HEK293 (cell line): ENCODE results near the gene THAP11.

Experiments used
- CTCF ChIA-PET: fragments of 350-600 bp; formaldehyde crosslinking; extraction: SDS; loops from one replicate; lab custom pipeline; 2021; ENCODE audit warnings: antibody characterized with exemption; lab: Yijun Ruan, JAX
- POLR2A ChIA-PET: fragments of 300-600 bp; formaldehyde crosslinking; extraction: SDS; loops from one replicate; lab custom pipeline; 2020; ENCODE audit warnings: antibody characterized with exemption, inconsistent platforms; lab: Yijun Ruan, JAX
- H3K27ac ChIP-seq: fragments of 200-500 bp; sonication (Bioruptor generic); 2 replicates; pipeline ENCODE4 v1.5.1; 2014; ENCODE audit warnings: low read depth, low read length, control low read depth, inconsistent platforms; ENCODE audit errors: extremely low read depth
- H3K36me3 ChIP-seq, 2 experiments: fragments of 200-500 bp in 1 of 2; sonication (Bioruptor generic) in 1 of 2; 1 replicate in 1 of 2; 2 replicates in 1 of 2; pipeline ENCODE4 v1.5.1; 2014 to 2017; ENCODE audit warnings: inconsistent platforms in 2 of 2, low read length in 2 of 2; ENCODE audit not compliant: control insufficient read depth in 2 of 2, insufficient read depth in 1 of 2
- H3K4me1 ChIP-seq: fragments of 200-500 bp; sonication (Bioruptor generic); 2 replicates; pipeline ENCODE4 v1.5.1; 2014; ENCODE audit warnings: mild to moderate bottlenecking, low read length, inconsistent platforms; ENCODE audit not compliant: control insufficient read depth, insufficient read depth
- H3K4me3 ChIP-seq: 2 replicates; pipeline ENCODE4 v1.5.1; 2011; ENCODE audit warnings: low read depth, mild to moderate bottlenecking, control low read depth, low read length, moderate library complexity
- H3K9me3 ChIP-seq: fragments of 200-500 bp; sonication (Bioruptor generic); 2 replicates; pipeline ENCODE4 v1.5.1; 2014; ENCODE audit warnings: low read depth, low read length, inconsistent platforms; ENCODE audit not compliant: control insufficient read depth, insufficient read depth
- EGR2 ChIP-seq: fragments of 450-650 bp; formaldehyde crosslinking; IDR thresholded peaks from 2 replicates; pipeline ENCODE4 v1.5.1; 2016; ENCODE audit warnings: low read depth, missing biosample characterization, missing genetic modification characterization
- HOXD13 ChIP-seq: sonication (generic); formaldehyde crosslinking; IDR thresholded peaks from 2 replicates; pipeline ENCODE4 v1.8.0; 2022; ENCODE audit warnings: missing genetic modification reagents, borderline replicate concordance
- KLF1 ChIP-seq: fragments of 450-650 bp; formaldehyde crosslinking; IDR thresholded peaks from 2 replicates; pipeline ENCODE4 v1.5.1; 2016; ENCODE audit warnings: missing biosample characterization, missing genetic modification characterization
- KLF10 ChIP-seq: fragments of 450-650 bp; IDR thresholded peaks from 2 replicates; pipeline ENCODE4 v1.5.1; 2018; ENCODE audit warnings: missing biosample characterization, mild to moderate bottlenecking, missing genetic modification characterization
- RBAK ChIP-seq: fragments of 450-650 bp; formaldehyde crosslinking; IDR thresholded peaks from 2 replicates; pipeline ENCODE4 v1.5.1; 2016; ENCODE audit warnings: missing biosample characterization, missing genetic modification characterization
- SCRT2 ChIP-seq: fragments of 450-650 bp; formaldehyde crosslinking; IDR thresholded peaks from 2 replicates; pipeline ENCODE4 v1.5.1; 2016; ENCODE audit warnings: missing biosample characterization, missing genetic modification characterization
- SETDB1 ChIP-seq: IDR thresholded peaks from one replicate; pipeline ENCODE4 v1.6.1; 2017; ENCODE audit warnings: mild to moderate bottlenecking, low read length, moderate library complexity, mixed read lengths; ENCODE audit not compliant: insufficient read length
- SP2 ChIP-seq: fragments of 450-650 bp; formaldehyde crosslinking; IDR thresholded peaks from 2 replicates; pipeline ENCODE4 v1.5.1; 2016; ENCODE audit warnings: missing biosample characterization, missing genetic modification characterization
- ZBTB1 ChIP-seq: fragments of 450-650 bp; formaldehyde crosslinking; IDR thresholded peaks from 2 replicates; pipeline ENCODE4 v1.5.1; 2016; ENCODE audit warnings: missing biosample characterization, missing genetic modification characterization
- ZBTB48 ChIP-seq: fragments of 450-650 bp; formaldehyde crosslinking; IDR thresholded peaks from 2 replicates; pipeline ENCODE4 v1.5.1; 2016; ENCODE audit warnings: missing biosample characterization, missing genetic modification characterization
- ZBTB8A ChIP-seq: fragments of 450-650 bp; formaldehyde crosslinking; IDR thresholded peaks from 2 replicates; pipeline ENCODE4 v1.5.1; 2016; ENCODE audit warnings: missing biosample characterization, missing genetic modification characterization
- ZFHX2 ChIP-seq: fragments of 450-650 bp; formaldehyde crosslinking; conservative IDR thresholded peaks from 2 replicates; pipeline ENCODE4 v1.5.1; 2016; ENCODE audit warnings: missing biosample characterization, missing genetic modification characterization
- ZFP3 ChIP-seq: fragments of 450-650 bp; formaldehyde crosslinking; IDR thresholded peaks from 2 replicates; pipeline ENCODE4 v1.5.1; 2016; ENCODE audit warnings: low read depth, missing biosample characterization, missing genetic modification characterization
- ZIC2 ChIP-seq: fragments of 450-650 bp; formaldehyde crosslinking; IDR thresholded peaks from 2 replicates; pipeline ENCODE4 v1.5.1; 2016; ENCODE audit warnings: missing biosample characterization, missing genetic modification characterization
- ZNF114 ChIP-seq: fragments of 450-650 bp; formaldehyde crosslinking; IDR thresholded peaks from 2 replicates; pipeline ENCODE4 v1.5.0; 2017; ENCODE audit warnings: missing biosample characterization, missing genetic modification characterization
- ZNF140 ChIP-seq: fragments of 450-650 bp; formaldehyde crosslinking; IDR thresholded peaks from 2 replicates; pipeline ENCODE4 v1.5.1; 2016; ENCODE audit warnings: missing biosample characterization, missing genetic modification characterization
- ZNF221 ChIP-seq: fragments of 450-650 bp; formaldehyde crosslinking; IDR thresholded peaks from 2 replicates; pipeline ENCODE4 v1.5.1; 2017; ENCODE audit warnings: missing biosample characterization, missing genetic modification characterization, borderline replicate concordance
- ZNF23 ChIP-seq: fragments of 450-650 bp; formaldehyde crosslinking; IDR thresholded peaks from 2 replicates; pipeline ENCODE4 v1.5.1; 2016; ENCODE audit warnings: missing biosample characterization, missing genetic modification characterization, borderline replicate concordance
- ZNF248 ChIP-seq: fragments of 450-650 bp; formaldehyde crosslinking; IDR thresholded peaks from 2 replicates; pipeline ENCODE4 v1.5.1; 2017; ENCODE audit warnings: missing biosample characterization, missing genetic modification characterization
- ZNF341 ChIP-seq: fragments of 450-650 bp; formaldehyde crosslinking; IDR thresholded peaks from 2 replicates; pipeline ENCODE4; 2016; ENCODE audit warnings: low read depth, missing biosample characterization, missing genetic modification characterization
- ZNF433 ChIP-seq: fragments of 450-650 bp; formaldehyde crosslinking; IDR thresholded peaks from 2 replicates; pipeline ENCODE4 v1.5.1; 2016; ENCODE audit warnings: missing biosample characterization, missing genetic modification characterization, low read depth
- ZNF510 ChIP-seq: fragments of 450-650 bp; formaldehyde crosslinking; IDR thresholded peaks from 2 replicates; pipeline ENCODE4 v1.5.1; 2018; ENCODE audit warnings: mild to moderate bottlenecking, missing genetic modification characterization, missing biosample characterization; ENCODE audit not compliant: insufficient replicate concordance
- ZNF585B ChIP-seq: fragments of 450-650 bp; formaldehyde crosslinking; IDR thresholded peaks from 2 replicates; pipeline ENCODE4 v1.5.1; 2016; ENCODE audit warnings: missing biosample characterization, missing genetic modification characterization
- ZNF623 ChIP-seq: fragments of 450-650 bp; formaldehyde crosslinking; IDR thresholded peaks from 2 replicates; pipeline ENCODE4 v1.5.1; 2016; ENCODE audit warnings: missing biosample characterization, missing genetic modification characterization
- ZNF629 ChIP-seq: fragments of 450-650 bp; formaldehyde crosslinking; IDR thresholded peaks from 2 replicates; pipeline ENCODE4 v1.5.1; 2017; ENCODE audit warnings: missing biosample characterization, missing genetic modification characterization
- ZNF777 ChIP-seq: fragments of 450-650 bp; formaldehyde crosslinking; IDR thresholded peaks from 2 replicates; pipeline ENCODE4 v1.5.1; 2017; ENCODE audit warnings: missing biosample characterization, missing genetic modification characterization, borderline replicate concordance
- ZSCAN30 ChIP-seq: fragments of 450-650 bp; IDR thresholded peaks from 2 replicates; pipeline ENCODE4 v1.5.1; 2018; ENCODE audit warnings: missing biosample characterization, mild to moderate bottlenecking, missing genetic modification characterization, moderate library complexity
- TF ChIP-seq, protein P1 (sequence below): fragments of 450-650 bp; formaldehyde crosslinking; IDR thresholded peaks from 2 replicates; pipeline ENCODE4 v1.5.1; 2016; ENCODE audit warnings: missing biosample characterization, missing genetic modification characterization
- TF ChIP-seq, protein P2 (sequence below): fragments of 450-650 bp; formaldehyde crosslinking; IDR thresholded peaks from 2 replicates; pipeline ENCODE4 v1.5.1; 2016; ENCODE audit warnings: missing biosample characterization, missing genetic modification characterization
- TF ChIP-seq, protein P3 (sequence below): fragments of 450-650 bp; formaldehyde crosslinking; IDR thresholded peaks from 2 replicates; pipeline ENCODE4 v1.5.1; 2016; ENCODE audit warnings: missing biosample characterization, missing genetic modification characterization, low read depth

Gene THAP11

DNA sequence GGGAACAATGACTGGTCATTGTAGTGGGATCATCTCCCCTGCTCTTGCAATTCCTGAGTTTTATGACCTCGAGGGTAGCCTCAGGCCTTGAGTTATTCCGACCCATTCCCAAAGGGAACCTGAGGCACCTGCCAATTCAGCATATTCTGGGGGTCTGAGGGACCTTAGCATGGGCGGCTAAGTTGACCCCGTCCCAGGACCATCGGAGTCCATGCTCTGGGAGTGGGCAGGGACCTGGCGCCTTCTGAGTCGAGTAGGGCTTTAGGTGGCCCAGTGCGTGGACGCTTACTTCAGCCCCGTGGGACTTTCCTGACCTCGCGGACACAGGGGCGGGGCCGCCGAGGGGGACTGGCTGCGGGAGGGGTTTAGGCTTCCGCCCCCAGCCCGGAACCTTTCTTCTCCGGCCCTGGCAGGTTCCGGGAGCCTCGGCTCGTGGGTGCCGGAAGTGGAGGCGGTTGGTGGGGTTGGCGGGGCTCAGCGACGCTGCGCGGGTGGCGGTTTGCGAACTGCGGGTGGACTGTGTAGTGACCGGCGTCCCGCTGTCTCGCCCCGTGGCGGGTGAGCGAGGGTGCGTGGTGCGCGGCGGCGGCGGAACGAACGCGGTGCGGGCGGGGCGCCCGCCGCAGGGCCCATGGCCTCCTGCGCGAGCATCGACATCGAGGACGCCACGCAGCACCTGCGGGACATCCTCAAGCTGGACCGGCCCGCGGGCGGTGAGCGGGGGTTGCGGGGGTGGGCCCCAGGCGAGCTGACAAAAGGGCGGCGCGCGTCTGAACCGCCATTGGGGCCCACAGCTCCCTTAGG, 30.7 kb downstream of the THAP11 start, which contains the start of gene EDC4 (continued):
- TF ChIP-seq SCRT2 (tag by site-specific recombination): 0 out of 2 replicates have a peak, but pooled peaks have one; percentile 20
- TF ChIP-seq SP2 (tag by site-specific recombination): peak; percentile 70
- 0 out of 2 replicates have a peak, but pooled peaks have one; percentile 31 for TF ChIP-seq ZNF221
- 0 out of 2 replicates have a peak, but pooled peaks have one; percentile 6 for TF ChIP-seq HOXD13
- TF ChIP-seq ZSCAN30 (tag by site-specific recombination): peak; percentile 92
- TF ChIP-seq, protein P1, sequence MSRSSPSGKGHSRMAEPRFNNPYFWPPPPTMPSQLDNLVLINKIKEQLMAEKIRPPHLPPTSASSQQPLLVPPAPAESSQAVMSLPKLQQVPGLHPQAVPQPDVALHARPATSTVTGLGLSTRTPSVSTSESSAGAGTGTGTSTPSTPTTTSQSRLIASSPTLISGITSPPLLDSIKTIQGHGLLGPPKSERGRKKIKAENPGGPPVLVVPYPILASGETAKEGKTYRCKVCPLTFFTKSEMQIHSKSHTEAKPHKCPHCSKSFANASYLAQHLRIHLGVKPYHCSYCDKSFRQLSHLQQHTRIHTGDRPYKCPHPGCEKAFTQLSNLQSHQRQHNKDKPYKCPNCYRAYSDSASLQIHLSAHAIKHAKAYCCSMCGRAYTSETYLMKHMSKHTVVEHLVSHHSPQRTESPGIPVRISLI (tag by site-specific recombination): no peak
- no peak for TF ChIP-seq ZNF433 (tag by site-specific recombination)
- TF ChIP-seq ZNF140: no peak
- TF ChIP-seq, all 188 proteins: peak for 80

DNA sequence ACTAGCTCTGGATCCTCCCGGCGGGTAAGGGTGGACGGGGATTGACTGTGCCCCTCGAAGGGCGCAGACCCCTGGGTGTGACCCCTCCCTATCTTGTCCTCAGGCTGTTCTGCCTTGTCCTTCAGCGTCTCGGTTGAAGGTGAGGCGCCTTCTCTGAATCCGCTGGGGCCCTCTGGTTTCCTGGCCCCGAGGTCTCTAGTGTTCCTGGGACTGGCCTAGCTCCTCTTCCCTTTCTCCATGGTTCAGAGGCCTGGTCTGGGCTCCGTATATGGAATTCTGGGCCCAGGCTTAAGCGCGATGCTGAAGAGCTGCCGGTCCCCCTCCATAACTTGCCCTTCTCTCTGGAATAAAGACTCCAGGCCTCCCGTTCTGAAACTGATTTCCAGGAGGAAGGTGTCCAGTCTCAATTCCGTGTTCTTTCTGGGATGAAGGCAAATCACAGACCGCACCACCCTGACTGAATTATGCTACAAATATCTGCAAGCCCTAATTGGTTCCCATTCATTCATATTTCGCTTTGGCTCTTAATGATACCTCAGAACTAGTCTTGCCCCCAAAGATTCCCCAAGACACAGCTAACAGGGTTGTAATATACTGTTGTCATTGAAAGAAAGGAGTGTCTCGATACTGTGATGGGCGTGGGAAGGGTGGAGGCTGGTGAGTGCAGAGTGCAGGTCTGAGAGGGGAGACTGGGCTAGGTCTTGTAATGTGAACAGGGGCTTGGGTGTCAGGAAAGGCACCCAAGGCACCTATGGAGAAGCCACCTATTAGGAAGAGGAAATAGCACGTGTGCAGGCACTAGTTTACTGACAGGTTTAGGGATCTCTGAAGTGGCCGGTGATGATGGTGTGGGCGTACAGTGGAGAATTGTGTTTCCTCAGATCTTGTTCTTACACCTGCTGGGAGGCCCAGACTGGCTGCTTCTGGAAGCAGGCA, 31.6 kb downstream of the THAP11 start:
- peak overlapping the region; percentile 63; the same call in 1 of the 2 replicates for H3K27ac ChIP-seq
- peaks cover 5 to 78% of the 10 kb centered on the region in 2 experiments for H3K36me3 ChIP-seq
- H3K4me3 ChIP-seq: peak overlapping the region; percentile 79
- no peaks in the 10 kb centered on the region for H3K4me1 ChIP-seq
- POLR2A ChIA-PET: interaction anchor here (0.6 to 1.7 kb wide), 12 partner anchors 11 to 312 kb away, joined by 3 to 8 read pairs (median 4); partner anchors contain the start of genes CTCF, GFOD2, NRN1L and NUTF2
- CTCF ChIA-PET: interaction anchor here (0.6 to 1.9 kb wide), 6 partner anchors 10 to 64 kb away, joined by 3 to 13 read pairs (median 4); partner anchors contain the start of gene NRN1L
- H3K9me3 ChIP-seq: no peaks in the 10 kb centered on the region
- TF ChIP-seq, protein P2, sequence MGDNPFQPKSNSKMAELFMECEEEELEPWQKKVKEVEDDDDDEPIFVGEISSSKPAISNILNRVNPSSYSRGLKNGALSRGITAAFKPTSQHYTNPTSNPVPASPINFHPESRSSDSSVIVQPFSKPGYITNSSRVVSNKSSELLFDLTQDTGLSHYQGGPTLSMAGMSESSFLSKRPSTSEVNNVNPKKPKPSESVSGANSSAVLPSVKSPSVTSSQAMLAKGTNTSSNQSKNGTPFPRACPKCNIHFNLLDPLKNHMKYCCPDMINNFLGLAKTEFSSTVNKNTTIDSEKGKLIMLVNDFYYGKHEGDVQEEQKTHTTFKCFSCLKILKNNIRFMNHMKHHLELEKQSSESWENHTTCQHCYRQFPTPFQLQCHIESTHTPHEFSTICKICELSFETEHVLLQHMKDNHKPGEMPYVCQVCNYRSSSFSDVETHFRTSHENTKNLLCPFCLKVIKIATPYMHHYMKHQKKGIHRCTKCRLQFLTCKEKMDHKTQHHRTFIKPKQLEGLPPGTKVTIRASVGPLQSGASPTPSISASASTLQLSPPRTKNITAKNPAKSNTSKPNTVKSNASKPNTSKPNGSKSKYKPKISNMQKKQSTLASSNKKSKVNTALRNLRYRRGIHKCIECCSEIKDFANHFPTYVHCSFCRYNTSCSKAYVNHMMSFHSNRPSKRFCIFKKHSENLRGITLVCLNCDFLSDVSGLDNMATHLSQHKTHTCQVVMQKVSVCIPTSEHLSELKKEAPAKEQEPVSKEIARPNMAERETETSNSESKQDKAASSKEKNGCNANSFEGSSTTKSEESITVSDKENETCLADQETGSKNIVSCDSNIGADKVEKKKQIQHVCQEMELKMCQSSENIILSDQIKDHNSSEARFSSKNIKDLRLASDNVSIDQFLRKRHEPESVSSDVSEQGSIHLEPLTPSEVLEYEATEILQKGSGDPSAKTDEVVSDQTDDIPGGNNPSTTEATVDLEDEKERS: no peak
- TF ChIP-seq ZNF629 (tag by site-specific recombination) (no peak), ZBTB8A (tag by site-specific recombination) (peak; percentile 68; the same call in 1 of the 2 replicates), ZFP3 (tag by site-specific recombination) (no peak), ZNF433 (tag by site-specific recombination) (no peak), KLF10 (no peak), ZNF777 (tag by site-specific recombination) (no peak), ZNF114 (tag by site-specific recombination) (no peak), EGR2 (tag by site-specific recombination) (peak; percentile 69; the same call in 1 of the 2 replicates), RBAK (tag by site-specific recombination) (no peak), SETDB1 (no peak), ZNF585B (tag by site-specific recombination) (no peak), KLF1 (tag by site-specific recombination) (peak; percentile 79), ZNF341 (tag by site-specific recombination) (peak; percentile 23; the same call in 1 of the 2 replicates), ZBTB48 (tag by site-specific recombination) (no peak), ZBTB1 (tag by site-specific recombination) (no peak), ZFHX2 (tag by site-specific recombination) (peak; percentile 71), ZNF23 (tag by site-specific recombination) (no peak), ZNF623 (tag by site-specific recombination) (no peak), ZNF510 (no peak), ZIC2 (no peak), ZNF248 (no peak)
- TF ChIP-seq, protein P3, sequence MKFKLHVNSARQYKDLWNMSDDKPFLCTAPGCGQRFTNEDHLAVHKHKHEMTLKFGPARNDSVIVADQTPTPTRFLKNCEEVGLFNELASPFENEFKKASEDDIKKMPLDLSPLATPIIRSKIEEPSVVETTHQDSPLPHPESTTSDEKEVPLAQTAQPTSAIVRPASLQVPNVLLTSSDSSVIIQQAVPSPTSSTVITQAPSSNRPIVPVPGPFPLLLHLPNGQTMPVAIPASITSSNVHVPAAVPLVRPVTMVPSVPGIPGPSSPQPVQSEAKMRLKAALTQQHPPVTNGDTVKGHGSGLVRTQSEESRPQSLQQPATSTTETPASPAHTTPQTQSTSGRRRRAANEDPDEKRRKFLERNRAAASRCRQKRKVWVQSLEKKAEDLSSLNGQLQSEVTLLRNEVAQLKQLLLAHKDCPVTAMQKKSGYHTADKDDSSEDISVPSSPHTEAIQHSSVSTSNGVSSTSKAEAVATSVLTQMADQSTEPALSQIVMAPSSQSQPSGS: no peak
